NB4 (cell line): Measurements from ENCODE around the gene ISM1.

Experiments
- POLR2A ChIP-seq: IDR thresholded peaks from 2 replicates; pipeline ENCODE4 v1.6.1; 2011; ENCODE audit warnings: mild to moderate bottlenecking; ENCODE audit not compliant: insufficient read length; ENCODE audit errors: extremely low read depth
- TF ChIP-seq, protein P1 (sequence below): IDR thresholded peaks from one replicate; pipeline ENCODE4 v1.5.1; 2012; ENCODE audit warnings: low read depth, low read length

DNA sequence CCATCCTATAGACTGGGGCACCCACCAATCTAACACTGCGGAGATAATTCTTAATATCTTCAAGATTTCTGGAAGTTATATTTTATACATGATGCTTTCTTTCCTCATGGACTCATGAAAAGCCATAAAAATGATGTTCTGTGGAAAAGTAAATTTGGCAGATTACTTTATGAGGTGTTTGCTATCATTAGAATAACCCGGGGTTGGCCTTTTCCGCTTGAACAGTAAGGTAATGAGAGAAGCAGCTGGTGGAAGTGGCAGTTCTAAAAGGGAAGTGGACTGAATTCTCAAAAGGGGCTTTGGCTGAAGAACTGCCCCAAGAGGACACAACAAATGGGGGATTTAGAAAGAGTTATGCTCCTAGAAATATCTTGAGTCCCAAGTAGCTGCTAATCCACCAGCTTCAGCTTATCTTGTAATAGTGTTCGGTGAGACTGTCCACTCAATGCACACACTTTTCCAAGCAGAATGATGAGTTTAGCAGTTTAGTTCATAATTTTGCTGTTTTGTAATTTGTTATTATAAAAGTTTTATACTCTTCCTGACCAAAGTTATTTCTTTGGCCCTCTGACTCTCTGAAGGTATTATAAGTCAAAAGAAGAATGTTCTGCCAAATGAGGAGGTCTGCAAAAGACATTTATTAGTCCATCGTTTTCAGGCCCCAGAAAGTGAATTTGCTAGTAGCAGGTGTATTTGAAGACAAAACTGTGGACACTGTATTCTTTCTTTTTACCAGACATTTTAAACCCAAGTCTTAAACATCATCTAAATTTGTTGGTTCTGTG, 2.9 kb downstream of the ISM1 start:
- TF ChIP-seq, protein P1, sequence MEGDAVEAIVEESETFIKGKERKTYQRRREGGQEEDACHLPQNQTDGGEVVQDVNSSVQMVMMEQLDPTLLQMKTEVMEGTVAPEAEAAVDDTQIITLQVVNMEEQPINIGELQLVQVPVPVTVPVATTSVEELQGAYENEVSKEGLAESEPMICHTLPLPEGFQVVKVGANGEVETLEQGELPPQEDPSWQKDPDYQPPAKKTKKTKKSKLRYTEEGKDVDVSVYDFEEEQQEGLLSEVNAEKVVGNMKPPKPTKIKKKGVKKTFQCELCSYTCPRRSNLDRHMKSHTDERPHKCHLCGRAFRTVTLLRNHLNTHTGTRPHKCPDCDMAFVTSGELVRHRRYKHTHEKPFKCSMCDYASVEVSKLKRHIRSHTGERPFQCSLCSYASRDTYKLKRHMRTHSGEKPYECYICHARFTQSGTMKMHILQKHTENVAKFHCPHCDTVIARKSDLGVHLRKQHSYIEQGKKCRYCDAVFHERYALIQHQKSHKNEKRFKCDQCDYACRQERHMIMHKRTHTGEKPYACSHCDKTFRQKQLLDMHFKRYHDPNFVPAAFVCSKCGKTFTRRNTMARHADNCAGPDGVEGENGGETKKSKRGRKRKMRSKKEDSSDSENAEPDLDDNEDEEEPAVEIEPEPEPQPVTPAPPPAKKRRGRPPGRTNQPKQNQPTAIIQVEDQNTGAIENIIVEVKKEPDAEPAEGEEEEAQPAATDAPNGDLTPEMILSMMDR, result no peak
- no peak for TF ChIP-seq POLR2A
